C4-2B (cell line): Measurements from ENCODE around the gene TMEM54.

ENCODE experiments used
- H3K27ac ChIP-seq: fragments of 450-650 bp; 2 replicates; pipeline ENCODE4 v1.5.1; 2017
- CTCF ChIP-seq: fragments of 450-650 bp; conservative IDR thresholded peaks from 2 replicates; pipeline ENCODE4 v1.5.1; 2017; ENCODE audit warnings: mild to moderate bottlenecking
- ZFX ChIP-seq: fragments of 450-650 bp; IDR thresholded peaks from 2 replicates; pipeline ENCODE4 v1.6.1; 2017

Gene TMEM54

DNA sequence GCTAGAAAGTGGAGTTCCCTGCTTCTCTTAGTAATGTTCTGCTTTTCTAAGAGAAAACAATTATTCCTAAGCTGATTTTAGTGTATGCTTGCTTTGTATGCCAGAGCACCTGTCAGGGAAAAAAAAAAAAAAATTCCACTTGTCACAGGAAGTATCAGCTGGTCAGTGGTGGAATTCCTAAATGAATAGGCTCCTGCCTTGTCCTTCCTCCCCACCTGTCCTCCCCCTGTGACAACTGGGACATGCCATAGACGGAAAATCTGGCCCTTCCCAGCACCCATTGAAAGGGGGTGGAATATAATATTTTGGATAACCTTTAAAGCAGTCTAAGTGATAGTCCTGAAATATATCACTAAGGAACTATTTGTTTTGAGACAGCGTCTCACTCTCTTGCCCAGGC is 41.3 kb downstream of the TMEM54 start:
- H3K27ac ChIP-seq = no peak overlapping the region
- TF ChIP-seq CTCF (no peak), ZFX (no peak)

DNA sequence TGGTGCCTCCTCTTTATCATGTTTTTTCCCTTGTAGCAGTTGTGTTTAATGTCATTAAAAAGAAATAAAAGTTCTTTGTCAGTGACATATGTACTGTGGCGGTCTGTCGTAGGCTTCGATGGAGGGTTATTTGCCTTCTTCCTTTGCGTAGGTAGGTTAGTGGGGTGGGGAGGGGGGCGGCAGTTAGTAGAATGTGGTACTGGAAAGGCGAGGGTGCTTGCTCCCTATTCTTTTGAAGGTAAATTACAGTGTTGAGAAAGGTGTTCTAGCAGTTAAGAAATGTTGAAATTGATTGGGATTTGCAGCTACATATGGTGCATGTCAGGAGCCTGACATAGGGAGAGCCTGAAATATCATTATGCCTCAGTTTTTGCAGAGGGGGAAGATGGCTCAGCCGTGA is 42.4 kb downstream of the TMEM54 start:
- H3K27ac ChIP-seq = no peak overlapping the region
- no peak for TF ChIP-seq CTCF
- TF ChIP-seq ZFX = no peak

GRCh38 chr1:32858136-32858535 is 43.1 kb downstream of the TMEM54 start:
- TF ChIP-seq CTCF (no peak), ZFX (no peak)

GRCh38 chr1:32855861-32856617 is 45.1 kb downstream of the TMEM54 start:
- no peak for TF ChIP-seq ZFX
- no peak for TF ChIP-seq CTCF

More at GRCh38 chr1:32858136-32858535, 43.1 kb downstream of the TMEM54 start:
- H3K27ac ChIP-seq = no peak overlapping the region

GRCh38 chr1:32848354-32849063 is 52.7 kb downstream of the TMEM54 start:
- no peak overlapping the region for H3K27ac ChIP-seq
- TF ChIP-seq CTCF (no peak), ZFX (no peak)

More at GRCh38 chr1:32855861-32856617, 45.1 kb downstream of the TMEM54 start:
- H3K27ac ChIP-seq = no peak overlapping the region
